ENCODE results near the gene MTG1.
"Not testable (repeated sequence)": the region's sequence is repeated elsewhere in the genome, so short reads cannot be mapped to it uniquely, and the experiment has no call there.

Gene MTG1

DNA sequence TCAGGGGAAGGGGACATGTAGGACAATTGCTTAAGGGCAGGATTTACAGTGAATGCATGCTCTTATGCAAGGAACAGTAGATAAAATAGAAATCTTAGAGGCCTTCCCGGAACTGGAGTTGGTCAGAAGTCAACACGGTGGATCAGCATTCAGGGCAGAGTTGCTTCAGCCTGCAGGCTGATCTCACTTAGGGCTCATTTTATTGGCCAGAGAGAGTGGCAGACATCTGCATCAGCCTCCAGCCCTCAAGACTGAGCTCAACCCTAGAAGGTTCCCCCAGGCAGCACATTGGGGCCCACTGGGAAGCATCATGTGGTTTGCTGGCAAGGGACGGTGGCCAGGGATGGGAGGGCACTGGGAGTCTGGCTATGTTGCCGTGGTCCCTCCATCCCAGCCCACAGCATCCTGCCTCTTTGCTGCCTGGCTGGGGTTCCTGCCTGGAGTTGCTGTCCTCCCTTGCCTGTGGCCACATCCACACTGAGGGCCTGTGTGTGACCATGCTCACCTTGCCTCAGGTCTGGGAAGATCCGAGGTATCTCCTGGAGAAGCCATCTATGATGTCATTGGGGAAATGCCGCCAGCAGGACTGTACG is 72.8 kb downstream of the MTG1 start:
- no peak for DNase-seq (ENCODE audit: low read depth)

DNA sequence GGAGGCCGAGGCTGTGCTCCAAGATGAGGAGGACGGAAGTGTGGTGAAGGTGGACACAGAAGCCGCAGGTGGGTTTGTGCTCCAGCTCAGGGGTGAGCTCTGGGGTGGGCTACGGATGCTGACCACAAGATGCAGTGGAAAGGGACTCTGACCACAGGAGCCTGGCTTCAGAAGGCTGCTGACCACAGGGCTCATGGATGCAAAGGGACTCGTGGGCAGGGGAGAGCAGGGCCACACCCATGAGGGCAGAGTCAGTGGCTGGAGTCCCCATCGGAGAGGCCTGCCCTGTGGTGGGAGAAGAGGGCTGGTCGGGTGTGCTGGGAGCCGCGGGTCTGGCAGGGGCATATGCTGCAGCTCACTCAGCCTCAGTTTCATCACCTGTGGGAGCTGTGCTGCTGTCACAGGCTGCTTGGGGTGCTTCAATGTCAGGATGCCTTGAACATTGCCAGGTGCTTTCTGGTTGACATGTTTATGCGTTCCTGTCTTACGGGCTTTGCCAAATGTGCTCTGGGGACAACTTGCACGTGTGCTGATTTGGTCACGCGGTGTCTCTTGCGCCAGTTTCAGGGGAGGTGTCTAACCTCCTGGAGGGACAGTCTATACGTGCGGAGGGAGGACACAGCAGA is 73.4 kb downstream of the MTG1 start:
- no peak for DNase-seq (ENCODE audit: low read depth)

DNA sequence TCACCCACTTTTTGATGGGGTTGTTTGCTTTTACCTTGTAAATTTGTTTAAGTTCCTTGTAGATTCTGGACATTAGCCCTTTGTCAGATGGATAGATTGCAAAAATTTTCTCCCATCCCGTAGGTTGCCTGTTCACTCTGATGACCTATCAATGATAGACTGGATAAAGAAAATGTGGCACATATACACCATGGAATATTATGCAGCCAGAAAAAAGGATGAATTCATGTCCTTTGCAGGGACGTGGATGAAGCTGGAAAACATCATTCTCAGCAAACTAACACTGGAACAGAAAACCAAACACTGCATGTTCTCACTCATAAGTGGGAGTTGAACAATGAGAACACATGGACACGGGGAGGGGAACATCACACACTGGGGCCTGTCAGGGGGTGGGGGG is 75.2 kb downstream of the MTG1 start:
- DNase-seq (ENCODE audit: low read depth), result not testable (repeated sequence)

DNA sequence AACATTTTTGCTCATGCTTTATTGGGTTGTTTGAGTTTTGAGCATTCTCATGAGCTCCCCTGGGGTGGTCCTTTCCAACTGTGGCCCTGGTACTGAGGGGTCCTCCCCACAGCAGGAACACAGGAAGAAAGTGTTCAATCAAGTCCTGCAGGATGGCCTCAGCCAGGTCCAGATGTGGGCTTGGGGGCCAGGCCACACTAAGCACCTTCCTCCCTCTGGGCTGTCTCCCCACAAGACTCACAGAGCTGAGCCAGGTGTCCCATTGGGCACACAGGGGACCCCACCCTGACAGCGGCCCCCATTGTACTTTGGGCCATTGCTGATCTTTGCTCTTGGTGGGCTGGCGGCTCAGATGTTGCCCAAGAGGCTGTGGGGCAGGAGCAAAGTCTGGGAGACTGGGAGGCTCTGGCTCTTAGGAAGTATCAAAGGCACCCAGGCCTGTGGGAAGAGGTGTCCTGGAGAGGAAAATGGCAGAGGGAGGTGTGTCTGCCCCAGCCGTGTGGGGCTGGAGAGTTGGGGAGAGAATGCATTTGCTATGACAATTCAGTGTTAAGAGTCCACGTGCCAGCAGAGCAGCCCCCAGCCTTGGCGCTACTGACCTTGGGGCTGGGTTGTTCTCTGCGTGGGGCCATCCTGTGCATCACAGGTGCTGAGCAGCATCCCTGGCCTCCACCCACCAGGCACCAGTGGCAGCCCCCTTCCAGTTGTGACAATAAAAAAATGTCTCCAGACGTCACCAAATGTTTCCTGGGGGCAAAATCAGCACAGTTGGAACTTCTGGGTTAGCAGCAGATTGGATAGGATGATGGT is 77.5 kb downstream of the MTG1 start:
- DNase-seq (ENCODE audit: low read depth), result no peak

Data from stimulated activated CD8-positive, alpha-beta memory T cell treated with anti-CD3 and anti-CD28 coated beads, Interleukin-4, amount 100 ng/mL, for 24 hours (primary cell).